Measurements from ENCODE around the gene MGAM2. TPM values are rescaled to one million over a fixed set of nuclear protein-coding genes. Genes with fewer than 3 reads are reported as not detected.

MGAM2 gene
- total and polyA plus RNA-seq, 9 donors = 0.05 to 0.20 (median 0.11) TPM; not detected in 2

- no peak overlapping the region for H3K4me3 ChIP-seq
- no peaks in the 10 kb centered on the region for H3K9me3 ChIP-seq
- no peaks in the 10 kb centered on the region for H3K36me3 ChIP-seq
- 51 to 57% (median 56%) methylated on average over 2 of the region's 2 CpGs for WGBS, 3 donors
- H3K27ac ChIP-seq = no peak overlapping the region
- no peak for TF ChIP-seq EP300 (IDR thresholded peaks at IDR 0.05)
- TF ChIP-seq, protein P1, sequence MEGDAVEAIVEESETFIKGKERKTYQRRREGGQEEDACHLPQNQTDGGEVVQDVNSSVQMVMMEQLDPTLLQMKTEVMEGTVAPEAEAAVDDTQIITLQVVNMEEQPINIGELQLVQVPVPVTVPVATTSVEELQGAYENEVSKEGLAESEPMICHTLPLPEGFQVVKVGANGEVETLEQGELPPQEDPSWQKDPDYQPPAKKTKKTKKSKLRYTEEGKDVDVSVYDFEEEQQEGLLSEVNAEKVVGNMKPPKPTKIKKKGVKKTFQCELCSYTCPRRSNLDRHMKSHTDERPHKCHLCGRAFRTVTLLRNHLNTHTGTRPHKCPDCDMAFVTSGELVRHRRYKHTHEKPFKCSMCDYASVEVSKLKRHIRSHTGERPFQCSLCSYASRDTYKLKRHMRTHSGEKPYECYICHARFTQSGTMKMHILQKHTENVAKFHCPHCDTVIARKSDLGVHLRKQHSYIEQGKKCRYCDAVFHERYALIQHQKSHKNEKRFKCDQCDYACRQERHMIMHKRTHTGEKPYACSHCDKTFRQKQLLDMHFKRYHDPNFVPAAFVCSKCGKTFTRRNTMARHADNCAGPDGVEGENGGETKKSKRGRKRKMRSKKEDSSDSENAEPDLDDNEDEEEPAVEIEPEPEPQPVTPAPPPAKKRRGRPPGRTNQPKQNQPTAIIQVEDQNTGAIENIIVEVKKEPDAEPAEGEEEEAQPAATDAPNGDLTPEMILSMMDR (IDR thresholded peaks at IDR 0.05) = no peak
- TF ChIP-seq POLR2A (IDR thresholded peaks at IDR 0.05) = no peak
- intact Hi-C loops (cut with DNase I) = no loop called here
- no peak for DNase-seq
- no peaks in the 10 kb centered on the region for H3K4me1 ChIP-seq (ENCODE audit: insufficient read depth)
- no peaks in the 10 kb centered on the region for H3K27me3 ChIP-seq
These were observed 139.2 kb downstream of the MGAM2 start for GRCh38 chr7:142250705-142251104.

DNA sequence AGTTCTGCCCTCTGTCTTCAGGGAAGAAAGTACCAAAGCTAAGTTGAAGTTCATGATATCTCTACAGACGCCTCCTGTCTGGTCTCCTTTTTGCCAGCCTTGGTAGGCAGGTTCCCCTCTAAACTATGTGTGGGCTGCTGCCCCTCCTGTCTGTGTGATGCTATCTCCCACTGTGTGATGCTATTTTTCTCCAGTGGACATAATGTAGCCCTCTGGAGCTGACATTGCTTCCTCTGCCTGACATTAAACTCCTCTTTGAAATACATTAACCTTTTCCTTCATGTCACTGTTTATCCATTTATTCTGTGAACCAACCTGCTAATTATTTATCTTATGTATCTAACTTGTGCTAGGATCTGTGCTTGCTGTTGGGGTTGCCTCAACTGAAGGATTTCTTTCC, 146.4 kb downstream of the MGAM2 start, which contains the start of gene PRSS58:
TSS of gene PRSS58 (minus strand) at position 101 of the 400 bp plus-strand sequence. CDS start 351 bp downstream, outside the sequence.
- H3K27me3 ChIP-seq = no peaks in the 10 kb centered on the region
- H3K4me3 ChIP-seq = no peak within 1 kb of the TSS
- intact Hi-C loops (cut with DNase I) = no loop called here
- WGBS, 3 donors = 44 to 72% (median 56%) methylated on average over 1 of the region's 1 CpG
- H3K27ac ChIP-seq = no peak within 1 kb of the TSS
- H3K36me3 ChIP-seq = no peaks in the 10 kb centered on the region
- no peaks in the 10 kb centered on the region for H3K4me1 ChIP-seq (ENCODE audit: insufficient read depth)
- H3K9me3 ChIP-seq = no peaks in the 10 kb centered on the region
- no peak for TF ChIP-seq EP300 (IDR thresholded peaks at IDR 0.05)
- TF ChIP-seq, protein P1 (IDR thresholded peaks at IDR 0.05) = no peak
- no peak for DNase-seq

- H3K27ac ChIP-seq = no peak overlapping the region
- WGBS, 3 donors = 69 to 72% (median 69%) methylated on average over 8 of the region's 8 CpGs
These were observed 152.3 kb downstream of the MGAM2 start for GRCh38 chr7:142263598-142264380.

More at GRCh38 chr7:142263598-142264380, 152.3 kb downstream of the MGAM2 start:
- Histone ChIP-seq H3K27me3 (no peaks in the 10 kb centered on the region), H3K4me1 (ENCODE audit: insufficient read depth) (no peaks in the 10 kb centered on the region), H3K36me3 (no peaks in the 10 kb centered on the region), H3K9me3 (no peaks in the 10 kb centered on the region), H3K4me3 (no peak overlapping the region)
- TF ChIP-seq, protein P1 (IDR thresholded peaks at IDR 0.05) = no peak
- no peak for TF ChIP-seq POLR2A (IDR thresholded peaks at IDR 0.05)
- TF ChIP-seq EP300 (IDR thresholded peaks at IDR 0.05) = no peak
- intact Hi-C loops (cut with DNase I) = no loop called here
- DNase-seq = no peak

Other genes starting within 250 kb of the MGAM2 start
- under 1 TPM in 4 of 7 donors, not detected in 3; 0.12 to 0.43 (median 0.31) TPM for gene OR9A4, start 195.3 kb upstream of the MGAM2 start, total RNA-seq
- not detected for gene OR9A4, start 195.3 kb upstream of the MGAM2 start, polyA plus RNA-seq
- 1 to 10 TPM in 4 of 7 donors, under 1 TPM in 3; 0.45 to 3.5 (median 1.5) TPM for gene CLEC5A, start 164.7 kb upstream of the MGAM2 start, total RNA-seq
- under 1 TPM; 0.31 to 0.32 TPM for gene CLEC5A, start 164.7 kb upstream of the MGAM2 start, polyA plus RNA-seq
- not detected for gene TAS2R38, start 137.9 kb upstream of the MGAM2 start, total RNA-seq
- gene TAS2R38, start 137.9 kb upstream of the MGAM2 start, polyA plus RNA-seq = not detected
- gene MGAM, start 115.8 kb upstream of the MGAM2 start, total RNA-seq = 1 to 10 TPM in 2 of 7 donors, under 1 TPM in 5; 0.51 to 1.6 (median 0.87) TPM
- gene MGAM, start 115.8 kb upstream of the MGAM2 start, polyA plus RNA-seq = under 1 TPM; 0.08 to 0.32 TPM
- gene PRSS58, start 146.3 kb downstream of the MGAM2 start, total RNA-seq = not detected
- gene PRSS58, start 146.3 kb downstream of the MGAM2 start, polyA plus RNA-seq = not detected

All from ovary (tissue), 9 donors.